Stimulated activated CD8-positive, alpha-beta memory T cell treated with anti-CD3 and anti-CD28 coated beads, Interleukin-7, amount 100 ng/mL, for 48 hours (primary cell): Measurements from ENCODE around the gene CHML.
"Not testable (repeated sequence)": the region's sequence is repeated elsewhere in the genome, so short reads cannot be mapped to it uniquely, and the experiment has no call there.

ENCODE experiments used
- DNase-seq, 2 donors: peaks; one replicate each; pipeline ENCODE4 v3.0.0-alpha.2; 2020; ENCODE audit warnings: low read depth in 1 of 2; ENCODE audit errors: extremely low read depth in 1 of 2

The CHML gene, protein sequence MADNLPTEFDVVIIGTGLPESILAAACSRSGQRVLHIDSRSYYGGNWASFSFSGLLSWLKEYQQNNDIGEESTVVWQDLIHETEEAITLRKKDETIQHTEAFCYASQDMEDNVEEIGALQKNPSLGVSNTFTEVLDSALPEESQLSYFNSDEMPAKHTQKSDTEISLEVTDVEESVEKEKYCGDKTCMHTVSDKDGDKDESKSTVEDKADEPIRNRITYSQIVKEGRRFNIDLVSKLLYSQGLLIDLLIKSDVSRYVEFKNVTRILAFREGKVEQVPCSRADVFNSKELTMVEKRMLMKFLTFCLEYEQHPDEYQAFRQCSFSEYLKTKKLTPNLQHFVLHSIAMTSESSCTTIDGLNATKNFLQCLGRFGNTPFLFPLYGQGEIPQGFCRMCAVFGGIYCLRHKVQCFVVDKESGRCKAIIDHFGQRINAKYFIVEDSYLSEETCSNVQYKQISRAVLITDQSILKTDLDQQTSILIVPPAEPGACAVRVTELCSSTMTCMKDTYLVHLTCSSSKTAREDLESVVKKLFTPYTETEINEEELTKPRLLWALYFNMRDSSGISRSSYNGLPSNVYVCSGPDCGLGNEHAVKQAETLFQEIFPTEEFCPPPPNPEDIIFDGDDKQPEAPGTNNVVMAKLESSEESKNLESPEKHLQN

DNA sequence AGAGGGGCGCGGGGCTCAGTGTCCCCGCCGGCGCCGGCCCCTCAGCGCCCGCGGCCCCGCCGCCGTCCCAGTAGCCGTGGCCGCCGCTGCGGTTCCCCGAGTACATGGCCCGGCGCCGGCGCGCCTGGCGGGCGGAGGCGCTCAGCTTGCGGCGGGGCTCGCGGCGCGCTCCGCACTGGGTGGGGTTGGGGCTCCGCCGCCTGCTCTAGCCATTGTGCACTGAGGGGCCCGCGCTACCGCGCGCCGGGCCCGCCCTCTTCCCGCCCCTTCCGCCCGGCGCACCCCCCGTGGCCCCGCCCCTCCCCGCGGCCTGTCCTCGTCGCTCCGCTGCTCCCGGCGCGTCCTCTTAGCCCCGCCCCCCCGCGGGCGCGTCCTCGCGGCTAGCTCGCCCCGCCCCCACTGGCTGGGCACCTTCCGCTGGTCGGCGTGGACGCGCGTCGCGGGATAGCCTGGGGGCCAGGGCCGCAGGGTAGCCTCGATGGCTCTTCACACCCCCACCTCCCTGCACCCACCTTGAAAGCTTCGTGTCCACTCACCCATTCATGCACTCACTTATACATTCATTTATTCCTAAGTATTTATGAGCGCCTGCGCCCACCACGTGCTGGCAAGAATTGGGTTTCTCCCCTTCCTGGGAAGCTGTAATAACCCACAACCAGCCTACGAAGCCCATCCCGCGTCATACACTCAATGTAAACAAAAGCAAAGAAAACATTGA, at the start of gene CHML, which contains the start of gene OPN3:
Gene CHML, minus strand, starts transcription at position 221 of the 718 bp plus-strand sequence. CDS start 4,603 bp downstream, outside the sequence.
Gene OPN3, minus strand, starts transcription at position 221 of the 718 bp plus-strand sequence. Its CDS starts 115 bp downstream, at position 106.
- DNase-seq, result peak; percentile 78 to 88

DNA sequence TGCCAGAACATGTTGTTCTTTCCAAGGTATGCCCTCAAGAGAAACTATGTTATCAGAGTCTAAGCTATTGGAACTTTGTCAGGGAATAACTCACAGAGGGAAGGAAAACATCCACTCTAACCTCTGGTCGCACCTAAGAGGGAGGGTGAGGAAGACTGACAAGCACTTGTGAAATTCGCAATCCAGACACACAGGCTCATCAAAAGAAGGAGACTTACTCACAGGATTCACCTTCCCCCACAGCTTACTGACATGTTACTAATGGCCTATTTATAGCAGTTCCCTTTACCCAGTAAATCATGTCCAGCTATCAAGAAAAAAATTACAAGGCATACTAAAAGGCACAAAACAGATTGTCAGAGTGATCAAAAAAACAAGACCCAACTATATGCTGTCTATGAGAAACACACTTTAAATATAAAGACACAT, 48.8 kb upstream of the CHML start:
- DNase-seq, result no peak

DNA sequence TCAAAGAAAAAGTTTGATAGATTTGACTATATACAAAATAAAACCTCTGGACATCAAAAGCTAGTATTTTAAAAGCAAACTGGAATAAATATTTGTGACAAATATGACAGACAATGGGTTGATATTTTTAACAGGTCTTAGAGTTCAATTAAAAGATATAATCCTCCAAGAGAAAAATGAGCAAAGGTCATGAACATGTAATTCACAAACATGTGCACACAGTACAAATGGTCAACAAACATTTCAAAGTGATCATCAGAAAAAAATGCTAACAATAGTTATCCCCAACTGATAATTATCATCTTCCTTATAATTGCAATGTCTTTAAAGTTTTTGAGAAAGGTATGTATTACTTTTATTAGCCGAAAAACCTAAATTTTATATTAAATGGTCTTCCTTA, 43.9 kb upstream of the CHML start:
- no peak for DNase-seq

DNA sequence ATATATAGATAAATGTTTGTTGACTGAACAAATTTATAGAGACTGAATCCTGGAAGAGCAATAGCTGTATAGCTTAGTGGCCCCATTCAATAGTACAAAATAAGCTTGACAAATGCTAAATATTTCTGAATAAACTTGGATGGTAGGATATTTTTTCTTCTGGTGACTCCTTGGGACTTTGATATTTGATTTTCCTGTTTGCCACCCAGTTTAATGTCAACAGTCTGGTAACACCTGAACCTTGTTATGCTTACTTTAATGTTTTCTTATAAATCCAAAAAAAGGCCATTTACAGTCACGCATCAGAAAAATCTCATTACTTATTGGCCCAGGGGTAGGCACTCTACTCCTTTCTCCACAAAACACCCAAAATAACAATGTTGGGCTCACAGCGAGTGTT, 42.8 kb upstream of the CHML start:
- no peak for DNase-seq

- not testable (repeated sequence) for DNase-seq
These were observed 41.8 kb upstream of the CHML start for GRCh38 chr1:241681861-241682448.

DNA sequence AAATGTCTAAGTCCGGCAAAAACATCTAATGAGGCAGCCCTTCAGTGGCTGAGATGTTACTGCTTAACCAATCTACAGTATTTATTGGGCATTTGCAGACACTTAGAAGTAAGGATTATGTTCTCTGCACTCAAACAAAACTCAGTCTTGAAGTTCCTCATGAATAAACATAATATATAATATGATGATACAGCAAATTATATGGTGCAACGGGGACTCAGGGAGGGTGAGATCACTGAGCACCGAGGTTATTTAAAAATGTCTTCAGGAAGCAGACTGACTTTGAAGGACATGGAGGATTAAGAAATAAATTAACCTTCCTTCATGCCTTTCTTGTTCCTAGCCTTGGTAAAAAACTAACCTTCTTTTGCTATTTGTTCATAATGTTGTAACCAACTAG, 39.8 kb upstream of the CHML start:
- no peak for DNase-seq

DNA sequence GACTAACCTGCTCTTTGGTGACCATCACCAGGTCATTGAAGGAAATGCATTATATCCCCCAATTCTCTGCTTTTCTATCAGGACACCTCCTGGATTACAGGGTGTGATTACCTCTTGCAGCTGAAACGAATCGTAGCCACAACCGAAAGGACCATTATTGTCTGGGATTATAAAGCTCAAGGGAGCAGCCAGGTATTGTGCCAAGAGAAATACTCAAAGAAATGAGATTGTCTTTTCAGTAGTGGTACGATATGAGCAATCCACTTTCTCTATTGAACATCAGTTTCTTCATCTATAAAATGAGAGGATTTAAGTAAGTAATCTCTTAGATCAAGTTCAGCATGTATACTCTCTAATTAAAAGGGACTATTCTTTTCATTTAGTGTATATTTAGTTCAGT, 39.2 kb upstream of the CHML start:
- no peak for DNase-seq

GRCh38 chr1:241678536-241678935, 38.4 kb upstream of the CHML start:
- no peak for DNase-seq

- no peak for DNase-seq
These were observed 37.0 kb upstream of the CHML start for GRCh38 chr1:241677201-241677600.

DNA sequence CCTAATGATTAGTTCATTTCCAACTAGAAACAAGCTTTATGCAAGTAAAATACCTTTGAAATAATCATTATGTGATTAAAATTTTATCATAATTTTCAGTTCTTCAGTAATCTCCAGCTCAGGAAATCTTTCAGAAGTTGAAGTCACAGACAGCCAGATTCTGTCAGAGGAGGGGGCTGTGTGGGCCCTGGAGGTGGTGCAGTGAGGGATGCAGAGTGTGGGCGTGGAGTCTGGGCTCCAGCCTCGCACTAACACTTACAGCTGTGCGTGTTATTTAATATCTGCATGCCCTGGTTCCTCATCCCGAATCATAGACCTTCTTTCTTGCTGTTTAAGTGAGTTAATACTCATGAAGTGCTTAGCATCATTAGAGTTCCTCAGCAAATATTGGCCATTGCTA, 35.8 kb upstream of the CHML start:
- no peak for DNase-seq

DNA sequence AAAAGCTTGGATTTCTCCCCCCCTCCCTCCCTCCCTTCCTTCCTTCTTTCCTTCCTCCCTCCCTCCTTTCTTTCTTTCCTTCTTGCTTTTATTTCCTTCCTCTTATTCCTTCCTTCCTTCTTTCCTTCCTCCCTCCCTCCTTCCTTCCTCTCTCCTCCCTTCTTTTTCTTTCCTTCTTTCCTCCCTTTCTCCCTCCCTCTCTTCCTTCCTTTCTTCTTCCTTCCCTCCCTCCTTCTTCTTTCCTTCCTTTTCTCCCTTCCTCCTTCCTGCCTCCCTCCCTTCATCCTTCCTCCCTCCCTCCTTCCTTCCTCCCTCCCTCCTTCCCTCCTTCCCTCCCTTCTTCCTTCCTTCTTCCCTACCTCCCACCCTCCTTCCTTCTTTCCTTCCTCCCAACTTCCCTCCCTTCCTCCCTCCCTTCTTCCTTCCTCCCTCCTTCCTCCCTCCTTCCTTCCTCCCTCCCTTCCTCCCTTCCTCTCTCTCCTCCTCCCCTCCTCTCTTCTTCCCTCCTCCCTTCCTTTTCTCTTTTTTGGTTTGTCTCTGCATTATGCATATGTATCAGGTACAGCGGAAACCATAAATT, 34.7 kb upstream of the CHML start:
- no peak for DNase-seq

DNA sequence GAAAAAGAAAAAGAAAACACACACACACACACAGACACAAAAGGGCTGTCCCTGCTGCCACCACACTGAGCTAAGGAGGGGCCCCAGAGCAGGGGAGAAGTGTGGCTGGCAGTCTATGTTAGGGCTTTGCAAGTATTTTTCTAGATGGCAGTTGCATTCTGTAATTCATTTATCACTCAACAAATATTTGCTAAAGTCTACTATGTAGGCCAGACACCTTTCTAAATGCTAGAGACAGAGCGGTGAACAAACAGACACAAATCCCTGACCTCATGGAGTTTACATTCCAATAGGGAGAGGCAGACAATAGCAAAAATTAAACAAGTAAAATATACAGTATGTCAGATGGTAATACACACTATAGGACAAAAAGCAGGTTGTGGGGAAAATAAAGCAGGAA, 32.1 kb upstream of the CHML start:
- no peak for DNase-seq

DNA sequence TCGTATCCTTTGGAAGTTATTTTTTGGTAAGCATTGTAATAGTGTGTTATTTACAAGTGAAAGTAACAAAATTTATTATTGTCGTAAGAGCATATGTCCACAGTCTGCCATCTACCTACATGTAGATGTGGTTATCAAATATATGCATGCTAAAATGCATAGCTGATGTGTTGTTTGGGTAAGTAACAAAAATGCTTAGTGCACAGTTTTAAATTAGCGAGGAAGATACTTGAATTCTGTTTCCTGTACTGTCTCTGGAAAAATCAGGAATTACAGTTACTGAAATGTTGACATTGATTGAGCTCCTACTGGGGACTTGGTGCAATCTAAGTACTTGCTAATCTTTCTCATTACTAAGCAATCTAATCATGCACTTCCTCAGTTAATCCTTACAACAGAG, 26.2 kb upstream of the CHML start:
- DNase-seq, result no peak

GRCh38 chr1:241660424-241660972, 20.3 kb upstream of the CHML start:
- no peak for DNase-seq

DNA sequence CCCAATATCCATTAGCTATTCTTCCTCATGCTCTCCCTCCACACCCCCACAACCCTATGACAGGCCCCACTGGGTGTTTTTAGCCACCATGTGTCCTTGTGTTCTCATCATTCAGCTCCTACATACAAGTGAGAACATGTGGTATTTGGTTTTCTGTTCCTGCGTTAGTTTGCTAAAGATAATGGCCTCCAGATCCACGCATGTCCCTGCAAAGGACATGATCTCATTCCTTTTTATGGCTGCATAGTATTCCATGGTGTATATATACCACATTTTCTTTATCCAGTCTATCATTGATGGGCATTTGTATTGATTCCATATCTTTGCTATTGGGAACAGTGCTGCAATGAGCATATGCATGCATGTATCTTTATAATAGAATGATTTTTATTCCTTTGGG, 18.8 kb upstream of the CHML start:
- DNase-seq, result not testable (repeated sequence)

DNA sequence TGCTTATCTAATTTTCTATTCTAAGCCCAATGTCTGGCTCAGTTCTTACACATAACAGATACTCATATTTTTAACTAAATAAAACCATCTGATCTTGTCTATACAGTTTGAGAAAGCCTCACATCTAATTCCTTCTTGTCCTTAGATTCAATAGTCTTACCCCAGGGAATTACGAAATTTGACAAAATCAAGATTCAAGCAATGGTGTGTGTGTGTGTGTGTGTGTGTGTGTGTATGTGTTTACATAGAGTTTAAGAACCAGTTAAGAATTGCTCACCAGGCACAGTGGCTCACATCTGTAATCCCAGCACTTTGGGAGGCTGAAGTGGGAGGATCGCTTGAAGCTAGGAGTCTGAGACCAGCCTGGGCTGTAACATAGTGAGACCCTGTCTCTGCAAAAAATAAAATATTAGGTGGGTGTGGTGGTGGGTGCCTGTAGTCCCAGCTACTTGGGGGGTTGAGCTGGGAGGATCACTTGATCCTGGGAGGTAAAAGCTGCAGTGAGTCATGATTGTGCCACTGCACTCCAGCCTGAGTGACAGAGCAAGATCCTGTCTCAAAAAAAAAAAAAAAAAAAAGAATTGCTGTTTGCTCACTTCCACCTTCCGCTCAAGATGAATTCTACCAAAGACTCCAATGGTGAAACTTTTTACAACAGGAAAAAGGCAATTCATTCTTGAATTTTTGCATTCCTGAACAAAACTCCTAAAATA, 18.1 kb upstream of the CHML start:
- no peak for DNase-seq

DNA sequence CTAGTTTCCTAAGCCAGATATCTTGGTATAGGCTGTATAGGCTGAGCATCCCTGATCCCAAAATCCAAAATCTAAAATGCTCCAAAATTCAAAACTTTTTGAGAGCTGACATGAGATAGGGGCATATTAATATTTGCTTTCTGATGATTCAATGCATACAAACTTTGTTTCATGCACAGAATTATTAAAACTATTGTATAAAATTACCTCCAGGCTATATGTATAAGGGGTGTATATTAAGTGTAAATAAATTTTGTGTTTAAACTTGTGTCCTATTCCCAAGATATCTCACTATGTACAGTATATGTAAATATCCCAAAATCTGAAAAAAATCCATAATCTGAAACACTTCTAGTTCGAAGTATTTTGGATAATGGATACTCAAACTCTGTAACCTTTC, 14.5 kb upstream of the CHML start:
- no peak for DNase-seq

DNA sequence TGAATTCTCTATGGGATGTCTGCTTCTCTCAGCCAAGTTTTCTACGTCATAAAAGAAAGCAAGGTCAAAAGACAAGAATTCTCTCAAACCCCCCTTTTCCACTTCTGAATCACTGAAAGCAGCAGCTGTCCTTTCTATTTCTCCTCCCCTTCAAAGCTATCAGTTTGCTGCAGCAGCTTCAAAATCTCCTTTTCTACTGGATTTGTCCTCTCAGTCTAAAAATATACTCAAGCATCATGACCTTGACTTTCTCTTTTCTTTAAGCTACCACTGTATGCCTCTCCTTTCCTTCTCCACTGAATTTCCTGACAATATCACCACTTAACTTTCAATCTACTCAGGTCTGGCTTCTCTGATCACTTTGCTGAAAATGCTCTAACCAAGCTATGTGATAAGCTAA, 13.8 kb upstream of the CHML start:
- DNase-seq, result no peak

- no peak for DNase-seq
These were observed 11.8 kb upstream of the CHML start, which contains the start of gene WDR64 for GRCh38 chr1:241652012-241652411. WDR64 (plus strand) TSS chr1:241652281; CDS start chr1:241652485, 204 bp downstream.

- no peak for DNase-seq
These were observed 8.0 kb upstream of the CHML start for GRCh38 chr1:241648159-241648558.
